ENCODE data around the gene STRN3.

Gene STRN3

GRCh38 chr14:30848449-30849240, 177.5 kb downstream of the STRN3 start:
- no peak for ATAC-seq
- TF ChIP-seq ZNF565 (CRISPR knock-in tag; conservative IDR thresholded peaks at IDR 0.05; ENCODE audit: low read depth): no peak
- TF ChIP-seq ZC3H10 (CRISPR knock-in tag; IDR thresholded peaks at IDR 0.05): no peak
- no peak for TF ChIP-seq ZFP3 (CRISPR knock-in tag; IDR thresholded peaks at IDR 0.05)
- TF ChIP-seq CSDC2 (CRISPR knock-in tag; IDR thresholded peaks at IDR 0.05): no peak
- no peak for TF ChIP-seq POU6F1 (CRISPR knock-in tag; IDR thresholded peaks at IDR 0.05; ENCODE audit: borderline replicate concordance, low read depth)
- no peak for TF ChIP-seq ZFP30 (CRISPR knock-in tag; IDR thresholded peaks at IDR 0.05)
- TF ChIP-seq TCF4 (CRISPR knock-in tag; IDR thresholded peaks at IDR 0.05; ENCODE audit: borderline replicate concordance): no peak
- TF ChIP-seq SNAI2 (CRISPR knock-in tag; IDR thresholded peaks at IDR 0.05): no peak
- TF ChIP-seq ISL1 (CRISPR knock-in tag; IDR thresholded peaks at IDR 0.05): no peak
- no peak for TF ChIP-seq CSRNP3 (CRISPR knock-in tag; IDR thresholded peaks at IDR 0.05)
- no peak for TF ChIP-seq PATZ1 (CRISPR knock-in tag; IDR thresholded peaks at IDR 0.05; ENCODE audit: borderline replicate concordance)
- no peak for TF ChIP-seq CREB5 (CRISPR knock-in tag; IDR thresholded peaks at IDR 0.05; ENCODE audit: low read depth)
- TF ChIP-seq ZNF8 (CRISPR knock-in tag; IDR thresholded peaks at IDR 0.05): no peak
- no peak for TF ChIP-seq ESRRG (CRISPR knock-in tag; IDR thresholded peaks at IDR 0.05)
- no peak for TF ChIP-seq ARNTL (CRISPR knock-in tag; IDR thresholded peaks at IDR 0.05; ENCODE audit: borderline replicate concordance, low read depth)

Measured in SK-N-SH treated with all-trans-retinoic acid at 6 μM for 48 hours (cell line).